GM19239 (cell line): ENCODE results near the gene CERS5.

Experiments
- DNase-seq: peaks from one replicate; pipeline ENCODE4 v3.0.0; 2011; ENCODE audit warnings: low spot score; ENCODE audit not compliant: insufficient read length
- FAIRE-seq: peaks from 2 replicates; lab custom pipeline; 2011; peaks lifted over from hg19 to GRCh38; lab: Jason Lieb, UNC

The CERS5 gene

DNA sequence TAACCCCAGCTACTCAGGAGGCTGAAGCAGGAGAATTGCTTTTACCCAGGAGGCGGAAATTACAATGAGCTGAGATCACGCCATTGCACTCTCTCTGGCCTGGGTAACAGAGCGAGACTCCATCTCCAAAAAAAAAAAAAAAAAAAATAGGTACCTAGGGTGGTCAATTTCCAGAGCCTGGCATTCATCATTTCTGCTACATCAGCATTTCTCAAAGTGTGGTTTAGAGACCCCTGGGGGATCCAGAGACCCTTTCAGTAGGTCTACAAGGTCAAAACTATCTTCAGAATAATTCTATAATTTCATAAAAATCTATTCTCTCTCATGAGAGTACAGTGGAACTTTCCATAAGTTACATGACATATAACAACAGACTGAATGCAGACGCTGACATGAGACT is 19.9 kb downstream of the CERS5 start:
- FAIRE-seq = no peak
- no peak for DNase-seq

DNA sequence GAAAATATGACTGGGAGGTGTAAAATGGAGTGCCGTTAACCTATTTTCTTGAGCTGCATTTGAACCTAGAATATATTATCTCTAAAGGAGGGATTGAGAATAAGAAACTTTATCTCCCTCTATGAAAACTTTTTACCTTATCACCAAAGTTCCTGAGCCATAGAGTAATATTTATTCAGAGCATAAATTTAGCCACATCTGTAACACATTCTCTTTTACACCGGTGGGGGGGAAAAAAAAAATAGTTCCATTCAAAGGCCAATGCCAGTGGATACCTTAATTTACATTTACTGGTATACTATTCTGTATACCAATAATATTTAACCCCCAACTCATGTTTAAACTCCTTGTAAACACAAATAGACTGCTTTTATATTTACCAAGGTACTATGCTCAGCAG is 21.7 kb downstream of the CERS5 start:
- no peak for FAIRE-seq
- no peak for DNase-seq

DNA sequence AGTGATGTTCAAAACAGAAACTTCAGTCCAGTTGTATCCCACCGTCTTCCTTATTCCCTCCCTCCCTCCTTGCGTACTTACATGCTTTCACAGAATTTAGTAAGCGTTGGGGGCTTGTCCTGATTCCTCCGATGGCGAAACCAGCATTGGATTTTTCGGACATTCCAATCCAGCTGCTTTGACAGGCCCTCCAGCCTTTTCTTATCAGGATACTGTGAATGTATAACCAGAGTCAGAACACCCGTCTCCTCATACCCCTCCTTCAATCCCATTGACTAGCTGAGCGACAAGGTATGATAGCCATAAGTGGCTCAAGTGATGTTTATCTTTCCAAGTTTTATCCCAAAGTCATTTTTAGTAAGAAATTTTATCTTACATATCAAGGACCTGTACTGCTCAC is 24.2 kb downstream of the CERS5 start:
- no peak for FAIRE-seq
- no peak for DNase-seq

DNA sequence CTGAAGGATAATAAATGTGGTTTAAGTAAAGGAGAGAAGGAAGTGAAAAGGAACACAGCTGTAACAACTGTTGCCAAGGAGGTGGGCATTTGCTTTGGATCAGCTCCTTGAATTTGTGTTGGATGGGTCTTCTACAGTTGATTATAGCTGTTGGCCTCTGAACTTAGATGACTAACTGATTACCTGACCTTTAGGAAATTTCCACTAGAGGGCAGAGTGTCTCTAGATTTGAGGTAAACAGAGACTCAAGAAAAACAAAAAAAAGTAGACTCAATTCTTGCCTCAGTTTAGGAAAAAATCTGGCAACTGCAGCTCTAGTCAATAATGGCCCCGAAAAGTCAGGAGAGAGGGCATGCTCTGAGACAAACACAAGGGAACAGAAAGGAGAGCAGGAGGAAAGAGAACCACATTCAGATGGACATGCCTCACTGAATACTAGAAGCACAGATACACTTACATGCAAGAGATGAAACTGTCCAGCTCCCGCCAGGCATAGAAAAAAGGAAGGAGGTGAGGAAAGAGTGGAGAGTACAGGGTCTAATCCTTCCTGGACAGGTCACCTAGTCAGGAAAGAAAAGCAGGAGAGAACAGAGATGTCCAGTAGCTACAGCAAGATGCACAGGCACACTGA is 34.5 kb downstream of the CERS5 start:
- DNase-seq = no peak
- peak; percentile 18 for FAIRE-seq

DNA sequence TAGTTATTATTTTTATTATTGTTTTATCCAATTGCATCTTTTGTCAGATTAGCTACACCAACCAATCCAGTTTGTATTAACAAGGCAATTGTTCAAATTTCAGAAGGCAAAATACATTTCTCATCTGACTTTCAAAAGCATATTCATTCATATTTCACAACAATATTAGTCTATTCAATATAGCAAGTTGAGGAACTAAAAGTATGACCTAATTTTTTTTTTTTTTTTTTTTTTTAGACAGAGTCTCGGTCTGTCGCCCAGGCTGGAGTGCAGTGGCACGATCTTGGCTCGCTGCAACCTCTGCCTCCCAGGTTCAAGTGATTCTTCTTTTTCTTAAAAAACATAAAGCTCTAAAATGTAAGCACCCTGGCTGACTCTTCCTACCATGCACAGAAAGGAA is 37.9 kb downstream of the CERS5 start:
- FAIRE-seq = no peak
- no peak for DNase-seq

DNA sequence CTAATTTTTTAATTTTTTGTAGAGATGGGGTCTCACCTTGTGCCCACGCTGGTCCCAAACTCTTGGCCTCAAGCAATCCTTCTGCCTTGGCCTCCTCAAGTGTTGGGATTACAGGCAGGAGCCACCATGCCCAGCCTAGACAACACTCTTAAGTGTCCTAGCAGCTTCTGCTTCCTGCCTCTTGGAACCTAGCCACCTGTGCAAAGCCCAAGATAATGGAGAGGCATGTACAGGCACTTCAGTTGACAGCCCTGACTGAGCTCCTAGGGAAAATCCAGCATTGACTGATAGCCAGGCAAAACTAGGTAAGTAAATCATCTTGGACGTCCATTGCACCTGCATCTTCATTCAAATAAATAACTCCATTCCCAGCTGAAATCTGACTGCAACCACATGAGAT is 39.6 kb downstream of the CERS5 start:
- no peak for FAIRE-seq
- DNase-seq = no peak

DNA sequence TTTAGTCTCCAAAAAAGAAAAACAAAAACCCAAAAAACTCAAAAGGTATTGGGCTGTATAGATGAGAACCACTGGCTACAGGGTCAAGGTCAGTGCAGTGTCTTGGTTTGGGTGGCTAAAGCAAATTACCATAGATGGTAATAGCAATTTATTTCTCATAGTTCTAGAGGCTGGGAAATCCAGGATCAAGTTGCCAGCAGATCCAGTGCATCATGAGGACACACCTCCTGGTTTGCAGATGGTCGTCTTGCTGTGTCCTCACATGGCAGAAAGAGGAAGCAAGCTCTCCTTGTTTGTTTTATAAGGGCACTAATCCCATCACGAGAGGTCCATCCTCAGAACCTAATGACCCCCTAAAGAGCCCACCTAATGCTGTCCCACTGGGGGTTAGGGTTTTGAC is 44.0 kb downstream of the CERS5 start:
- no peak for FAIRE-seq
- DNase-seq = no peak

DNA sequence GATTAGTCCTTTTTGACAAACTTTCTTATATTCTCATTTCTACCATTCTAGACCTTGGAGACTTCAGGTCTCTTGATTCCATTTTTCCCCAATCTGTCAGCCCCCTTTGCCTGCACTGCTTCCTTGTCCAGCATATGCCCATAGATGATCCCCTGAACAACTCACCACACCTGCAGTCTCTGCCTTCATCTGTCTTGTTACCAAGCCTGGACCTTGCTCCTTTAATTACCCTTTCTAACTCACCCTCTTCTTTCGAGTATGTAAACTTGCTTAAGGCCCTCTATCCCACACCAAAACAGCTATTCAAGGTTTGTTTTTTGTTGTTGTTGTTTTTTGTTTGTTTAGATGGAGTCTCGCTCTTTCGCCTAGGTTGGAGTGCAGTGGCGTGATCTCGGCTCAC is 45.5 kb downstream of the CERS5 start:
- no peak for FAIRE-seq
- no peak for DNase-seq

DNA sequence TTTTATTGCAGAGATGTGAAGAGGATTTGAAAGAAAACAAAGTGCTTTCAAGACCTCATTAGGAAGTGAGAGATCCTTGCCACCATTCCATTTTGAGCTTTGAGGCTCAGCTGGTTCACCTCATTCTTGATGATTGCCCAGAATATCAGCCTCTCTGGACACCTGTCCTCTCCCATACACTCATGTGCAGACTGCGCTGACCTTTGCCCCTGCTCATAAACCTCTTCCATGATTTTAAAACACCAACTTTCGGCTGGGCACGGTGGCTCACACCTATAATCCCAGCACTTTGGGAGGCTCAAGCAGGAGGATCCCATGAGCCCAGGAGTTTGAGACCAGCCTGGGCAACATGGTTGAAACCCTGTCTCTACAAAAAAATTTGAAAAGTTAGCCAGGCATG is 46.2 kb downstream of the CERS5 start:
- DNase-seq (no peak), FAIRE-seq (no peak)

DNA sequence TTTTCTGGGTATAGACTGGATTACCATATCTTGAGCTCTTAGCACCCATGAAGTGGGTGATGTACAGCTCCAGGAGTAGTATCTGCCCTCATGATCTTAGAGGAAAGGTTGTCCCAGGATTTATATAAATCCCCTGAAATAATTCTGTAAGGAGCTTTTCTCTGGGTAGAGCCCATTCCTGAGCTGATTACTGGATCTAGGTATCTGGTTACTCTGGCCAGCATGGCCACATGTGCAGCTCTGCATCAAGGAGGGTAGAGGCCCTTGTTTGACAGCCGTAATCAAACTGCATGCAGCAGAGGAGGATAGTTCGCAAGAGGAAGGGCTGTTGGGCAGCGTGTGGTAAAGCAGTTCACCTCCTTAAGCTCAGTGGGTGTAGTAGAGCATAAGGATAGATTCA is 46.6 kb downstream of the CERS5 start:
- FAIRE-seq (no peak), DNase-seq (no peak)

DNA sequence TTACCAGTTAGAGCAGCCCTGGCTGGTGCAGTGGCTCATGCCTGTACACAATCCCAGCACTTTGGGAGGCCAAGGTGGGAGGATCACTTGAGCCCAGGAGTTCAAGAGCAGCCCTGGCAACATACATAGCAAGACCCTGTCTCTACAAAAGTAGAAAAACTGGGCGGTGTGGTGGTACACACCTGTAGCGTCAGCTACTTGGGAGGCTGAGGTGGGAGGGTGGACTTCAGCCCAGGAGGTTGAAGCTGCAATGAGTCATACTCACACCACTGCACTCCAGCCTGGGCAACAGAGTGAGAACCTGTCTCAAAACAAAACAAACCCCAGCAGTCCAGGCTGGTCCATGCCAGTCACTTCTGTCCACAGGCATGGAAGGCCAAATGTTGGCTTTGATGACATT is 47.8 kb downstream of the CERS5 start:
- DNase-seq (no peak), FAIRE-seq (no peak)

DNA sequence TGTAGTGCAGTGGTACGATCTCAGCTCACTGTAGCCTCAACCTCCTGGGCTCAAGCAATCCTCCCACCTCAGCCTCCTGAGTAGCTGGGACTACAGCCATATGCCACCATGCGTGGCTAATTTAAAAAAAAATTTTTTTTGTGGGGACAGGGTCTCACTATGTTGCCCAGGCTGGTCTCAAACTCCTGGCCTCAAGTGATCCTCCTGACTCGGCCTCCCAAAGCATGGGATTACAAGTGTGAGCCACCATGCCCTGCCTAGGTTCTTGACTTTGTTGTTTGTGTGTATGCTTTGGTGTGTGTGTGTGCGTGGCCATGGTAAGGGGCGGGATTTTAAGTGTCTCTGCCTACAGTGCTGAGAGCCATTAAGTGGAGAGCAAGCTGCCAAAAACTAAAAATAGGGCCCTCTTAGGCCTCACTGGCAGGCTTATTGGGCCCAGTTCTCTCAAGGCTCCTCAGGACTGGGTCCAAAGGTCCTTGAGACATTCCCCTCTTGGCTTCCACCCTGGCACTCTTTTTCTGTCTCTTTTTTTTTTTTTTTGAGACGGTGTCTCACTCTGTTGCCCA is 50.0 kb downstream of the CERS5 start:
- no peak for FAIRE-seq
- DNase-seq = no peak

DNA sequence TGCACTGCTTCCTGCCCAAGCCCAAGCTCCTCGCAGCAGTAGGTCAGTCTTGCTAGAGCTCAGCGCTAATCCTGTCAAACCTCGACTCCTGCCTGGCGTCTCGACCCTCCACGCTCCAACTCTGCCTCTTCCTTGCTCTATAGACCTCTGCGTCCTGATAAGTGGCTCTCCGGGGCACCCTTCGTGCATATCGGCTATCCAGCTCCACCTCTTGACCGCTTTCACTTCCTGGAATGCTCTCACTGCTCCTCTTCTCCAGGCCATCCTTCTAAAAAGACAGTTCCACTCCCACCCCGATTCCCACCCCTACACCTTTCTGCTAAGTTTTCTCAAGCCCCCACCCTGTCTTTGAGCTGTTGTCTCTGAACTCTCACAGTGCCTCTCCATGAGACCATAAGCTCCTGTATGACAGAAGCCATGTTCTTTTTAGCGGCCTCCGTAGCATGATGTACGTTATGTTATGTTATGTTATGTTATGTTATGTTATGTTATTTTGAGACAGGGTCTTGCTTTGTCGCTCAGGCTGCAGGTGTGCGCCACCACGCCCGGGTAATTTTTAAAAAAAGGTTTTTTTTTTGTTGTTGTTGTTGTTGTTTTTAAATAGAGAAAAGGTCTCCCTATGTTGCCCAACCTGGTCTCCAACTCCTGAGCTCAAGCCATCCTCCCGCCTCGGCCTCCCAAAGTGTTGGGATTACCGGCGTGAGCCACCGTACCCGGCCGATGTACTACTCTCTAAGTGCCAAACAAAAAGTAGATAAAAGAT is 54.5 kb downstream of the CERS5 start:
- no peak for DNase-seq
- no peak for FAIRE-seq

DNA sequence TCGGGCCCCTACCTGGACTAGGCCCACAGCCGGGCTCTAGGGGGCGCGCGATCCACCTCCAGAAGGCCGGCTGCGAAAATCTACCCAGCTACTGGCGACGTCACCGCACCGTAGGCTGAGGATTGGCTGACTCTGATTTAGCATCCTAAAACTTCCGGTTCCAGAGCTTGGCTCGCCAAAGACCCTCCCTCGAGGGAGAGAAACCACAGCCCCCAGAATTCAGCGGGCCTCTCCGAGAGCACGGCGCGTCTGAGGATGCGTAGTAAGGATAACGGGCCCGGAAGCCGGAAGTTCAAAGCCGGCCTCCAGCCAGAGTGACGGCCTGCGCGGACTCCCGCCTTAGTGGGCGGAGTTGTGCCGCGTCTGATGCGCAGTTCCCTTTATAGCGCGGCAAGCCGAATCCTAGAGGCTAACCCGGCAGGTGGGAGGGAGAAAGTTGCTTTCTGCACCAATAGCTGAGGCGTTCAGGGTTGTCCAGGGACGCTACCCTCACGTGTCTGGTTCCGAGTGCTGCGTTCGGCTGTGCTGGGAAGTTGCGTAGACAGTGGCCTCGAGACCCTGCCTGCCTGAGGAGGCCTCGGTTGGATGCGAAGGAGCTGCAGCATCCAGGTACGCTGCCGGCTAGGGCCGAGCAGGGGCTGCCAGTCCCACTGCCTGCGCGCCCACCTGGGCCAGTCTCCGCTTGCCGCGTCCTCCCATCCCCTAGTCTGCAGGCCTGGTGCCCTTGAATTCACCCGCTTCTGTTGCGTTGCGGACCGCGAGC is 55.3 kb downstream of the CERS5 start, which contains the start of gene COX14:
Gene COX14 (plus strand): TSS at position 544 of the 763 bp plus-strand sequence. CDS start 7,808 bp downstream, outside the sequence.
- DNase-seq = peak; percentile 84
- FAIRE-seq = peak; percentile 96

DNA sequence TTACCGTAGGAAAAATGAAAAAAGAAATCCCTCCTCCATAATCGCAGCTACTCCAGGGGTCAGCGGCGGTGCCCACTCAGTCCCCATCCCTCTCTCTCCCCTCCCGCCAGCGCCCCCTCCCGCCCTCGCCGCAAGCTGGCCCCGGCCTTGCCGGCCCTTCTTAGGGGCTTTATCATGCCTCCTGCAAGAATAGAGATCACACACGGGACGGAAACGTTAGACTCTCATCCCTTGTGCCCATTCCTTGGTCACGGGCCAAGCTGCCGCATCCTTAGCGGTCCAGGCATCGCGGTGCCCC is 55.8 kb downstream of the CERS5 start:
- FAIRE-seq (no peak), DNase-seq (no peak)

DNA sequence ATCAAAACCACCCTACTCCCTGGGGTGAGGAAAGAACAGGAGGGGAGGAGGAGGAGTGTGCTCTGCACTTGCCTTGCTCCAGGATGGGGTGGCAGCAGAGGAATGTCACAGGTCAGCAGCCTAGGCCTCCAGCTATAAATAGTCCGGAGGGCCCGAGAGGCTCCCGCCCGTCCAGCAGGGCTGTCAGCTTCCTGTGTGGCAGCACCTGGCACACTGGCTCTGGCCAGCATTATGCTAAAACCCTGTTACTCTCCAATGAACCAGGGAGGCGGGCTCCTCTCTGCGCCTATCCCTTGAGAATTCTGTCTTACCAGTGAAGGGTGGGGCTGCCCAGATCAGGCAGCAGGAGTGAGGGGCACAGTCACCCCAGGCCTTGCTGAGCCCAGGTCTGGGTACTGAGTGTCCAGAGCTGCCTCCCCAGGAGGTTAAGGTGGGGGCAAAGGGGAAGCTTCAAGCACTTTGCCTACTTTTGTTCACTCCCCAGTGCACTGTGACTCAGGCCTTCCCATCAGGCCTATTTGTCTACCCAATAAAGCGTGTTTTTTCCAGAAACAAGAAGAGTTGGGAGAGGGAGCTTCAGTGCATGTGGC is 56.3 kb downstream of the CERS5 start:
- DNase-seq = peak; percentile 23
- no peak for FAIRE-seq

DNA sequence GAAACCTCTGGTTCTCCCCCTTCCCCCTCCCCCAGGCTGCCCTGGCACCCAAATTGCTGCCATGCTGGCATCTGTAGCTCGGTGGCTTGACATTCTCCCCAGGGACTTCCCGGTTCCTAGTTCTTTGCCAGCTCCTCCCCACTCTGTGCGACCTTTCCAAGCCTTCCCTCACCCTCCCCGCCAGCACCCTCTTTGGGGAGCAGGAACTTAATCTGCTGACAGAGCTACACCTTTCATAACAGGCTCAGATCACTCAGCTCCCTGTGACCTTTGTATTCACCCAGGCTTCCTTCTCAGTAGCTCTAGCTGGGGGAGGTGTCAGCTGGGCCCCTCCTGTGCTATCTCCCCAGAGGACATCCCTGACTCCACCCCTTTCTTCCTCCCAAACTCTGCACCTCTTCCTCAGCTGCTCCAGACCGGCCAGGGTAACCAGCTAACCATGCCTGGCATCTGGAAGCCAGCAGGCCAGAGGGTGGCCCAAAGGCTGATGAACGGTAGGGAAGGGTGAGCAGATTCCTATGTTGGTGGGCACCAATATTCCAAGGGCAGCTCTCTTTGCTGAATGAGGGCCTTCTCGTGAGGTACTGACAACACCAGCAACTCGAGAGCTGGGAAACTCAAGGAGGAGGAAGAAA is 56.9 kb downstream of the CERS5 start:
- FAIRE-seq (peak; percentile 84), DNase-seq (peak; percentile 66)

DNA sequence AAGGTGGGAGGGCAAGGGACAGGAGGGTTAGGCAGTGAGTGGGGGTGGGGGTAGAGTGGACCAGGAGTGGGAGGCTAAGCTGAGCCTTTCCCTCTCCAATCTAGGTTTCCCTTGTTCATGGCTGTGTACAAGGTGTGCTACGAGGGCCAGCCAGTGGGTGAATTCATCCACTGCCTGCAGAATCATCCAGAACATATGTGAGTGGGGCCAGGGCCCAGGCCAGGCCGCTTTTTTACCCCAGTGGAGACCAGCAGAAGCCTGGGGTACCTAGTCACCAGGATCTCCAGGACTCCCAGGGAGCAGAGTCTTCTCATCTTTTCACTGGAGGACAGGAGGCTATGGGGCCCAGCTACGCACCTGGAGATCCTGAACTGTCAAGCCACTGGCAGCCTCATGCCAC is 57.9 kb downstream of the CERS5 start:
- no peak for FAIRE-seq
- no peak for DNase-seq

DNA sequence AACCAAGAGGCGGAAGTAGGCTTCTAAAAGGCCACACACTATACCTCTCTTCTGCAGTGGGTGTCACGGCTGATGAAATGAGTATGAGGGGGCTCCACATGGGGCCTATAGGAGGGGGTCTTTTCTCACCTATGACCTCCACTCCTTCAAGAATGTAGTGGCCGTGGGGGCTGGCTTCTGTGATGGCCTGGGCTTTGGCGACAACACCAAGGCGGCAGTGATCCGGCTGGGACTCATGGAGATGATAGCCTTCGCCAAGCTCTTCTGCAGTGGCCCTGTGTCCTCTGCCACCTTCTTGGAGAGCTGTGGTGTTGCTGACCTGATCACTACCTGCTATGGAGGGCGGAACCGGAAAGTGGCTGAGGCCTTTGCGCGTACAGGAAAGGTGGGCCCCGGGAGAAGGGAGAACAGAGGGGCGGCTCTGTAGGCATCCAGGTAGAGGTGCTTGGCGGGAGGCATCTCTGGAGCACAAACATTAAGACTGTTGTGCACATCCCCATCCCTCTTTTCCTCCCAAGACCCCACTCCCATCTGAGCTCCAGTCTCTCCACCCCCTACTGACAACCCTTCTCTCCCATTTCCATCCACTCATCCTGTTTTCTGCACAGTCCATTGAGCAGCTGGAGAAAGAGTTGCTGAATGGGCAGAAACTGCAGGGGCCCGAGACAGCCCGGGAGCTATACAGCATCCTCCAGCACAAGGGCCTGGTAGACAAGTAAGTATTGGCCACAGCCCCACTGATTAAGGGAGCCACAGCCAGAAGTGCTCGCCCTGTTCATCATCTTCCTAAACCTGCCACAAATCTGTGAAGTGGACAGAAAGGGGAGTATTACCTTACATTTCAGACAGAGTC is 59.5 kb downstream of the CERS5 start:
- FAIRE-seq (no peak), DNase-seq (no peak)
